H1 (cell line): ENCODE measurements around the gene TAF6. TPM values are rescaled to one million over a fixed set of nuclear protein-coding genes. Genes with fewer than 3 reads are reported as not detected.
A peak's percentile ranks its signal among the peaks of the same experiment; 100 is the strongest.
"Not testable (repeated sequence)": the region's sequence is repeated elsewhere in the genome, so short reads cannot be mapped to it uniquely, and the experiment has no call there.

ENCODE experiments used
- CTCF ChIA-PET: fragments of 300-600 bp; sonication (Branson Sonifier 250); formaldehyde crosslinking; loops from one replicate; lab custom pipeline; 2021; ENCODE audit not compliant: partially characterized antibody; lab: Charles Lee
- POLR2A ChIA-PET: fragments of 300-600 bp; sonication (Branson Sonifier 250); formaldehyde crosslinking; loops from one replicate; lab custom pipeline; 2021; ENCODE audit warnings: inconsistent platforms; ENCODE audit not compliant: partially characterized antibody; lab: Charles Lee
- DNase-seq, 2 experiments: peaks; one replicate each; pipeline versions ENCODE4 v3.0.0 to v3.0.0-alpha.2; 2010 to 2022; ENCODE audit warnings: low spot score in 2 of 2, low read depth in 1 of 2, mixed read lengths in 1 of 2
- FAIRE-seq: peaks from 2 replicates; lab custom pipeline; 2011; peaks lifted over from hg19 to GRCh38; lab: Jason Lieb, UNC
- H2AFZ ChIP-seq: 2 replicates; pipeline ENCODE4 v1.8.1; 2012; ENCODE audit warnings: low read length, inconsistent platforms
- H2AK5ac ChIP-seq: 2 replicates; pipeline ENCODE4 v1.6.1; 2013; ENCODE audit warnings: low read depth, low read length
- H2BK120ac ChIP-seq: replicated peaks from 2 replicates; pipeline ENCODE3; 2013; ENCODE audit warnings: low read depth, low read length, inconsistent platforms
- H2BK12ac ChIP-seq: 2 replicates; pipeline ENCODE4 v1.6.1; 2013; ENCODE audit warnings: low read depth, low read length
- H2BK15ac ChIP-seq: 2 replicates; pipeline ENCODE4 v1.6.1; 2013; ENCODE audit warnings: low read length
- H2BK20ac ChIP-seq: 2 replicates; pipeline ENCODE4 v1.6.1; 2013; ENCODE audit warnings: low read length
- H2BK5ac ChIP-seq: 2 replicates; pipeline ENCODE4 v1.6.1; 2013; ENCODE audit warnings: low read depth, low read length
- H3K14ac ChIP-seq: 2 replicates; pipeline ENCODE4 v1.6.1; 2013; ENCODE audit warnings: inconsistent platforms; ENCODE audit not compliant: insufficient read length
- H3K18ac ChIP-seq: 2 replicates; pipeline ENCODE4 v1.6.1; 2013; ENCODE audit warnings: low read length; ENCODE audit errors: extremely low read depth
- H3K23ac ChIP-seq: 2 replicates; pipeline ENCODE4 v1.6.1; 2013; ENCODE audit warnings: inconsistent platforms; ENCODE audit not compliant: insufficient read length
- H3K23me2 ChIP-seq: 2 replicates; pipeline ENCODE4 v1.6.1; 2013; ENCODE audit warnings: low read depth, low read length
- H3K27ac ChIP-seq: 2 replicates; pipeline ENCODE4 v1.6.1; 2011; ENCODE audit warnings: low read depth, low read length, inconsistent platforms
- H3K27me3 ChIP-seq, 4 experiments: replicated peaks in 1 of 4; 1 replicate in 1 of 4; 2 replicates in 3 of 4; pipeline versions ENCODE4 v1.6.1 to v1.8.1; 2011 to 2013; ENCODE audit warnings: low read length in 3 of 4, mild to moderate bottlenecking in 3 of 4, inconsistent platforms in 2 of 4, mixed read lengths in 2 of 4, moderate library complexity in 1 of 4; ENCODE audit not compliant: control insufficient read depth in 3 of 4, insufficient read depth in 3 of 4; ENCODE audit errors: extremely low read depth in 1 of 4
- H3K36me3 ChIP-seq, 4 experiments: 2 replicates each; pipeline versions ENCODE4 v1.6.1 to v1.8.1; 2011 to 2013; ENCODE audit warnings: mild to moderate bottlenecking in 4 of 4, low read length in 3 of 4, moderate library complexity in 2 of 4, control low read depth in 1 of 4, inconsistent platforms in 1 of 4; ENCODE audit not compliant: insufficient read depth in 4 of 4, control insufficient read depth in 2 of 4
- H3K4ac ChIP-seq: replicated peaks from 2 replicates; pipeline ENCODE3; 2013; ENCODE audit warnings: low read length, low read depth, mixed read lengths, inconsistent platforms; ENCODE audit not compliant: insufficient read length
- H3K4me1 ChIP-seq, 4 experiments: replicated peaks in 1 of 4; 1 replicate in 1 of 4; 2 replicates in 3 of 4; pipeline versions ENCODE4 v1.6.1 to v1.8.1; 2011 to 2013; ENCODE audit warnings: low read length in 3 of 4, inconsistent platforms in 2 of 4, mixed read lengths in 1 of 4; ENCODE audit not compliant: insufficient read depth in 4 of 4, control insufficient read depth in 3 of 4
- H3K4me2 ChIP-seq, 2 experiments: 2 replicates each; pipeline versions ENCODE4 v1.6.1 to v1.8.1; 2011 to 2013; ENCODE audit warnings: low read depth in 2 of 2, low read length in 2 of 2, control low read depth in 1 of 2, inconsistent platforms in 1 of 2, mild to moderate bottlenecking in 1 of 2; ENCODE audit not compliant: insufficient read depth in 1 of 2
- H3K4me3 ChIP-seq, 4 experiments: fragments of 200-600, 300-600 bp in 1 of 4; sonication (generic), shearing (Covaris generic), sonication (Bioruptor Twin) in 1 of 4; 2 replicates each; pipeline versions ENCODE4 v1.5.1 to v1.8.1; 2011 to 2016; ENCODE audit warnings: low read length in 4 of 4, low read depth in 3 of 4, control low read depth in 2 of 4, inconsistent platforms in 2 of 4, mild to moderate bottlenecking in 2 of 4, mixed read lengths in 1 of 4, moderate library complexity in 1 of 4; ENCODE audit not compliant: insufficient read depth in 2 of 4; ENCODE audit errors: extremely low read depth in 1 of 4
- H3K56ac ChIP-seq: replicated peaks from 2 replicates; pipeline ENCODE3; 2013; ENCODE audit warnings: low read depth, mild to moderate bottlenecking, mixed read lengths, low read length, inconsistent platforms; ENCODE audit not compliant: insufficient read length
- H3K79me1 ChIP-seq: 2 replicates; pipeline ENCODE4 v1.6.1; 2013; ENCODE audit warnings: low read depth, low read length, control low read depth
- H3K79me2 ChIP-seq, 2 experiments: 2 replicates each; pipeline versions ENCODE4 v1.6.1 to v1.8.1; 2012 to 2013; ENCODE audit warnings: low read length in 2 of 2, mild to moderate bottlenecking in 2 of 2, inconsistent platforms in 1 of 2; ENCODE audit not compliant: insufficient read depth in 2 of 2, control insufficient read depth in 1 of 2
- H3K9ac ChIP-seq, 4 experiments: replicated peaks in 1 of 4; 1 replicate in 1 of 4; 2 replicates in 3 of 4; pipeline versions ENCODE4 v1.6.1 to v1.8.1; 2011 to 2013; ENCODE audit warnings: low read depth in 3 of 4, low read length in 3 of 4, control low read depth in 2 of 4, mild to moderate bottlenecking in 2 of 4, moderate library complexity in 2 of 4, inconsistent platforms in 1 of 4; ENCODE audit errors: extremely low read depth in 1 of 4
- H3K9me3 ChIP-seq, 2 experiments: 2 replicates each; pipeline versions ENCODE4 v1.6.1 to v1.8.1; 2012 to 2013; ENCODE audit warnings: mild to moderate bottlenecking in 2 of 2, moderate library complexity in 2 of 2, control low read depth in 1 of 2, inconsistent platforms in 1 of 2, low read depth in 1 of 2, low read length in 1 of 2, mixed read lengths in 1 of 2; ENCODE audit not compliant: insufficient read depth in 2 of 2
- H4K20me1 ChIP-seq, 2 experiments: replicated peaks in 1 of 2; 2 replicates each; pipeline versions ENCODE3 to v1.8.1; 2011 to 2013; ENCODE audit warnings: inconsistent platforms in 2 of 2, low read length in 2 of 2, mild to moderate bottlenecking in 1 of 2; ENCODE audit not compliant: insufficient read depth in 2 of 2, control insufficient read depth in 1 of 2
- H4K5ac ChIP-seq: 2 replicates; pipeline ENCODE4 v1.6.1; 2013; ENCODE audit warnings: low read length, low read depth, mixed read lengths, inconsistent platforms; ENCODE audit not compliant: insufficient read length
- H4K8ac ChIP-seq: 2 replicates; pipeline ENCODE4 v1.8.0; 2013; ENCODE audit warnings: mild to moderate bottlenecking, moderate library complexity, low read length, inconsistent platforms; ENCODE audit not compliant: insufficient read depth; ENCODE audit errors: extremely low read depth
- H4K91ac ChIP-seq: replicated peaks from 2 replicates; pipeline ENCODE3; 2013; ENCODE audit warnings: low read length, mixed read lengths, inconsistent platforms; ENCODE audit not compliant: insufficient read length
- BACH1 ChIP-seq: IDR thresholded peaks from 2 replicates; pipeline ENCODE4 v1.6.1; 2012; ENCODE audit warnings: low read length, improper control_type of control experiment
- CEBPB ChIP-seq: IDR thresholded peaks from 2 replicates; pipeline ENCODE4 v1.6.1; 2012; ENCODE audit warnings: low read depth, low read length
- CHD1 ChIP-seq: IDR thresholded peaks from 2 replicates; pipeline ENCODE4 v1.6.1; 2012; ENCODE audit warnings: low read depth, low read length, improper control_type of control experiment
- RBBP5 ChIP-seq: IDR thresholded peaks from 2 replicates; pipeline ENCODE4 v1.7.1; 2012; ENCODE audit warnings: low read depth, mild to moderate bottlenecking, inconsistent platforms, low read length, moderate library complexity, borderline replicate concordance
- SP4 ChIP-seq: IDR thresholded peaks from 2 replicates; pipeline ENCODE4 v1.6.1; 2012; ENCODE audit warnings: low read length, inconsistent platforms
- WGBS, 2 experiments: shearing (Covaris generic) in 1 of 2; methylation state at CpG; one replicate each; pipeline versions ENCODE4 v1.1.6 to v1.1.7; 2013 to 2015; ENCODE audit warnings: low lambda C conversion rate in 2 of 2, mixed read lengths in 2 of 2, inconsistent platforms in 1 of 2, low coverage in 1 of 2, missing lambda C conversion rate in 1 of 2; ENCODE audit not compliant: insufficient replicate concordance in 2 of 2, insufficient coverage in 1 of 2, insufficient read length in 1 of 2; ENCODE audit errors: extremely low coverage in 1 of 2, missing lambda C conversion rate in 1 of 2; 5-methylcytosine and 5-hydroxymethylcytosine counted together
- polyA plus RNA-seq, 7 experiments: library from polyadenylated mRNA; depleted of rRNA in 3 of 7; stranded (reverse) in 5 of 7; unstranded in 2 of 7; fragments of >200 nt in 5 of 7; fragments of 200-250 nt in 2 of 7; gene quantifications; 1 replicate in 5 of 7; 2 replicates in 1 of 7; 4 replicates in 1 of 7; pipeline versions ENCODE4 v1.2.1 to v1.2.3, GENCODE V29; 2011 to 2013; ENCODE audit warnings: missing spikeins in 2 of 7, mixed read lengths in 2 of 7
- total RNA-seq: library from RNA; stranded (reverse); fragmentation: NEBNext Ultra II Directional; extraction: Animal tissue kit (Norgen Biotek cat#: 25700); gene quantifications from 2 replicates; pipeline ENCODE4 v1.2.1, GENCODE V29; 2021
- TF ChIP-seq, protein P1 (sequence below), 3 experiments: IDR thresholded peaks; 1 replicate in 2 of 3; 2 replicates in 1 of 3; pipeline versions ENCODE4 v1.5.1 to v1.6.1; 2011; ENCODE audit warnings: low read length in 3 of 3, mild to moderate bottlenecking in 3 of 3, inconsistent platforms in 2 of 3, low read depth in 1 of 3, moderate library complexity in 1 of 3; ENCODE audit not compliant: insufficient read depth in 1 of 3; ENCODE audit errors: control extremely low read depth in 1 of 3

Gene TAF6
- total and polyA plus RNA-seq, 2 of the 8 experiments (the other 6 are each of a cell fraction or from before 2014, with no cell fraction given) = 66.7 to 101 TPM

DNA sequence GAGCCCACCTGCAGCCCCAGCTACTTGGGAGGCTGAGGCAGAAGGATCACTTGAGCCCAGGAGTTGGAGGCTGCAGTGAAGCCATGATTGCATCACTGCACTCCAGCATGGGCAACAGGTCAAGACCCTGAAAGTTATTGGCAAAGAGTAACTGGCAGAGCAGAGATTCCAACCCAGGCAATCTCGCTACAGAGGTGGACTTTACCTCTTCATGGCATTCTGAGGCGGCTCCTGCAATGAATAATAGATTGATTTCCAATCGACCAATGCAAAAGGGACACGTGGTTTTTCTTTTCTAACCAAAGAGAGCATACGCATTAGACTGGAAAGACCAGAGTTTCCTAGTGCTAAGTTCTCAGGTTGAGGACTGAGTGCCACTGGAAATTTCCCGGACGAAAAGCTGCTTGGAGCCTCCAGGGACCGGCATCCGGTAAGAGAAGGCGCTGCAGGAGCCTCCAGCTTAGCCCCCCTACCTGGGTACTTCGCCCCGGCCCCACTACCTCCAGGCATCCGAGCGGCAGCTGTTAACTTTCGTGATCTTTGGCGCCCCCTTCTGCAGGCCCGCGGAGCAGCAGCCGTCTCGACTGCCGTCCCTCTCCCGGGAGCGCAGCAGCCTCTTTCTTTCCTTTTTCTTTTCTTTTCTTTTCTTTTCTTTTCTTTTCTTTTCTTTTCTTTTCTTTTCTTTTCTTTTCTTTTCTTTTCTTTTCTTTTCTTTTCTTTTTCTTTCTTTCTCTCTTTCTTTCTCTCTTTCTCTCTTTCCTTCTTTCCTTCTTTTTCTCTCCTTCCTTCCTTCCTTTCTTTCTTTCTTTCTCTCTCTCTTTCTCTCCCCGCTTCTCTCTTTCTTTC is 11.7 kb upstream of the TAF6 start (continued):
- TF ChIP-seq, protein P1, sequence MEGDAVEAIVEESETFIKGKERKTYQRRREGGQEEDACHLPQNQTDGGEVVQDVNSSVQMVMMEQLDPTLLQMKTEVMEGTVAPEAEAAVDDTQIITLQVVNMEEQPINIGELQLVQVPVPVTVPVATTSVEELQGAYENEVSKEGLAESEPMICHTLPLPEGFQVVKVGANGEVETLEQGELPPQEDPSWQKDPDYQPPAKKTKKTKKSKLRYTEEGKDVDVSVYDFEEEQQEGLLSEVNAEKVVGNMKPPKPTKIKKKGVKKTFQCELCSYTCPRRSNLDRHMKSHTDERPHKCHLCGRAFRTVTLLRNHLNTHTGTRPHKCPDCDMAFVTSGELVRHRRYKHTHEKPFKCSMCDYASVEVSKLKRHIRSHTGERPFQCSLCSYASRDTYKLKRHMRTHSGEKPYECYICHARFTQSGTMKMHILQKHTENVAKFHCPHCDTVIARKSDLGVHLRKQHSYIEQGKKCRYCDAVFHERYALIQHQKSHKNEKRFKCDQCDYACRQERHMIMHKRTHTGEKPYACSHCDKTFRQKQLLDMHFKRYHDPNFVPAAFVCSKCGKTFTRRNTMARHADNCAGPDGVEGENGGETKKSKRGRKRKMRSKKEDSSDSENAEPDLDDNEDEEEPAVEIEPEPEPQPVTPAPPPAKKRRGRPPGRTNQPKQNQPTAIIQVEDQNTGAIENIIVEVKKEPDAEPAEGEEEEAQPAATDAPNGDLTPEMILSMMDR (IDR thresholded peaks at IDR 0.05; ENCODE audit: control extremely low read depth in 1 of 3, insufficient read depth in 1 of 3, low read depth in 1 of 3, low read length in 3 of 3) = peak; percentile 80 to 82 (median 81)
- TF ChIP-seq RBBP5 (peak; percentile 51; the same call in 1 of the 2 replicates), CHD1 (no peak), BACH1 (no peak), CEBPB (peak; percentile 89), SP4 (no peak)

DNA sequence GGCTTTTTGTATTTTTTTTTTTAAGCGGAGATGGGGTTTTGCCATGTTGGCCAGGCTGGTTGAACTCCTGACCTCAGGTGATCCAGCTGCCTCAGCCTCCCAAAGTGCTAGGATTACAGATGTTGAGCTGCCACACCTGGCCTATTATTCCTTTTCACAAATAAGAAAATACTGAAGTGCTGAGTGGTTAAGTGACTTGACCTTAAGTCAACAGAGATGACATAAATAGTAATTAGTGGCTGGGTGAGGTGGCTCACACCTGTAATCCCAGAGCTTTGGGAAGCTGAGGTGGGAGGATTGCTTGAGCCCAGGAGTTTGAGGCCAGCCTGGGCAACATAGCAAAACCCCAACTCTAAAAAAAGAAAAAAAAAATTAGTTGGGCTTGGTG is 11.1 kb upstream of the TAF6 start:
- H3K4me3 ChIP-seq, H3K4me1 ChIP-seq, H2AK5ac ChIP-seq, FAIRE-seq, H4K8ac ChIP-seq, H2AFZ ChIP-seq, H2BK120ac ChIP-seq, H3K36me3 ChIP-seq, H3K9ac ChIP-seq, H3K27ac ChIP-seq, H3K23me2 ChIP-seq, H4K20me1 ChIP-seq, H4K91ac ChIP-seq, H2BK5ac ChIP-seq, H3K56ac ChIP-seq, H2BK12ac ChIP-seq, DNase-seq, H3K9me3 ChIP-seq, H3K14ac ChIP-seq, H2BK20ac ChIP-seq, H3K4ac ChIP-seq, H4K5ac ChIP-seq, H3K79me2 ChIP-seq, H3K18ac ChIP-seq, H3K79me1 ChIP-seq, H2BK15ac ChIP-seq, H3K23ac ChIP-seq: not testable (repeated sequence)
- H3K27me3 ChIP-seq = peaks cover 0 to 11% (median 0%) of the 10 kb centered on the region in 4 experiments; a peak in 2 of 7 replicates
- POLR2A ChIA-PET = interaction anchor here (0.6 to 4.1 kb wide), 14 partner anchors 11 to 544 kb away, joined by 3 to 68 read pairs (median 4); partner anchors contain the start of genes AP4M1, LAMTOR4, MCM7 and ZKSCAN1
- WGBS, 2 experiments = 100% methylated on average over 1 of the region's 1 CpG; no CpG with 5 or more reads in 1 of the 2 experiments
- CTCF ChIA-PET = interaction anchor here (0.6 to 9.0 kb wide), 26 partner anchors 9 to 252 kb away, joined by 3 to 108 read pairs (median 5); partner anchors contain the start of genes AP4M1, GAL3ST4, LAMTOR4 and MCM7
- H3K4me2 ChIP-seq = 0 out of 4 replicates have a peak overlapping the region, but pooled peaks of 1 of the 2 experiments have one; percentile 0
